NCI-H1105 treated with DMSO at 0.1 percent for 48 hours (cell line): ENCODE measurements around the gene MPP1.
"Not testable (repeated sequence)": the region's sequence is repeated elsewhere in the genome, so short reads cannot be mapped to it uniquely, and the experiment has no call there.

Experiments
- DNase-seq: peaks from one replicate; lab custom pipeline; 2025; lab: John Stamatoyannopoulos, UW

The MPP1 gene

DNA sequence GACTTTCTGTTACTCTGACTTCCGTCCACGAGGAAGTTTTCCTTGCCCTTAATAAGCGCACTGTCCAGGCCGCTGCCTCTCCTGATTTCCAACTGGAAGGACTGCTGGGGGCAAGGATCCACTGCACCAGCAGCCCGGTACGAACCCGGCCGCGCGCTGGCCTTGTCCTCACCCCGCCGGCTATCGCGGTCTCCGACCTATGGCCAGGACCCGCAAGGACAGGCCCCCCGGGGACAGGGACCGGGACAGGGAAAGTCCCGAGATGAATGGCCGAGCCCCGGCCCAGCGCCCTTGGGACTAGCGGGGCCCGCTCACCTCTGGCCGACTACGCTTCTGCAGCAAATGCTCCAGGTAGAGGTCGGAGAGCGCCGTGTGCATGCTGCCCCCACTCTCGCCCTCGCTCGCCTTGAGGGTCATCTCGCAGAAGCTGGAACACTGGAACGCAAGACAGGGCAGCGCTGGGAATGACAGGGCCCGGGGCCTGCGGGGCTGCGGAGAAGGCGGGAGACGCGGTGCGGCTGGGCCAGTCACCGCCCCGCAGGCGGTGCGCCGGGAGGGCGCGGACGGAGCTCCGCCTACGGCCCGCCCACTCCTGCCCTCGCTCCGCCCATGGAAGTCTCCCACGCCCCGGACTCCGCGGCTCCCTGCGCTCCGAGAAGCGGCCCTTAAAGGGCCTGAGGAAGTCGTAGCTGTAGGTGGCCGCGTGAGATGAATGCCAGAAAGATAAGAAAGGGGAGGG is at the start of gene MPP1:
TSS of gene MPP1 (minus strand) at position 529 of the 739 bp plus-strand sequence. CDS start at position 417, 112 bp downstream.
- DNase-seq, result peak; percentile 78

DNA sequence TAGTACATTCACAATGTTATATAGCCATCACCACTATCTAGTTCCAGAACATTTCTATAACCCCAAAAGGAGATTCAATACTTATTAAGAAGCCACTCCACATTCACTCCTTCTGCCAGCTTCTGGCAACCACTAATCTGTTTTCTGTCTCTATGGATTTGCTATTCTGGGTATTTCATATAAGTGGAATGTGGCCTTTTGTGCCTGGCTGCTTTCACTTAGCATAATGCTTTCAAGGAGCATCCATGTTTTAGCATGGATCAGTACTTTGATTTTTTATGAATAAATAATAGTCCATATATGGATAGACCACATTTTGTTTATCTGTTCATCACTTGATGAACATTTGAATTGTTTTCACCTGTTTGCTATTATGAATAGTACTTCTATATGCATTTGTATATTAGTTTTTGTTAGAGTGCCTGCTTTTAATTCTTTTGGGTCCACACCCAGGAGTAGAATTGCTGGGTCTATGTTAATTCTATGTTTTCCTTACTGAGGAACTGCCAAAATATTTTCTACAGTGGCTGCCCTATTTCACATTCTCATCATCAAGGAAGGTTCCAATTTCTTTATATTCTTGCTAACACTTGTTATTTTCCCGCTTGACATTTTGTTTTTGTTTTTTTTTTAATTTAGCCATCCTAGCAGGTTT is 45.8 kb upstream of the MPP1 start:
- DNase-seq, result no peak

DNA sequence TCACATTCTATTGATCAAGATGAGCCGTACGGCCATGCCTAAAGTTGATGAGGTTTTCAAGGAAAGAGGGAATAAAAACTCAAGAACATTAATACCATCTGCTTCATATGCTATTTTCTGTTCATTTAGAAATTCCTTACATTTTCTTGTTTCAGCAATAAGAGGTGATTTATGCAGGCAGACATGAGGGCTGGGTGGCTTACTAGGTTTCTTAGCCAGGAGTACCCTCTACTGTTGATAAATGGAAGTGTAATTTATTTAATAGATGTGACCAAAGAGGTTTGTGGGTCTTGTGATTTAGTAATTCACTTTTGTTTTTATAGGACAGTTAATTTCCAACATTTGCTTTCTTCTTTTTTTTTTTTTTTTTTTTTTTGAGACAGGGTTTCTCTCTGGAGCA is 35.6 kb upstream of the MPP1 start:
- peak; percentile 72 for DNase-seq

DNA sequence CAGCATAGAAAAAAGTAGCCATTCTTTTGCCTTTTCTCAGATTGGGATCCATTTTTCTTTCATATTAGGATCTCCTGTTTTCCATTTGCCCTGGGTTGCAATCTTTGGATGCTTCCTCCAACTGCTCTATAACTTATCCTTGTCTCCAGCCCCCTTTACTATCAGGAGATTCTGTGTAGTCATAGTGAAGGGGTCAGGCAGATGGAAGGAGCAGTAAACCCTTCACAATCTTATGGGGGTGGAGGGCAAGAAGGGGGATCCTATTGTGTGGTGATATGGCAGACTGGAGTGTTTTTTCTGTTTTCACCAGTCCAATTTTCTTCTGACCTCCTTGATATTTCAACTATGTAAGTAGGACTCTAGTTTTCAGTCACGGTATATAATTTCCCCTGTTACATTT is 30.9 kb upstream of the MPP1 start:
- no peak for DNase-seq

DNA sequence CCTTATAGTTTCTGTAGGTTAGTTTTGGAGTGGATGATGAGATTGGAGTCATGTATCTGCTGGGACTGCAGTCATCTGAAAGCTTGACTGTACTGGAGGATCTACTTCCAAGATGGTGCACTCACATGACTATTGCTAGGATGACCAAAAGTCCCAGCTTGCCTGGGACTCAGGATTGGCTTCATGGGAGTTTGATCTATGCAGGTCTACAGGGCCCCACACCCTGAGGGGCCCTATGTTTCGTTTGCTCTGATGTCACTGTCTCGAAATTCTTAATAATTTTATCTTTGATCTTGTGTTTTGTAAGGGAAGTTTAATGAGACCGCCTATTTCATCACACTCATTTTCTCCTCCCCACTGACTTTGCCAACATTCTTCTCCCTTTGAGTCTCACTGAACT is 29.3 kb upstream of the MPP1 start, which contains the start of gene SMIM9:
TSS of gene SMIM9 (minus strand) at position 101 of the 400 bp plus-strand sequence. CDS start 3,806 bp downstream, outside the sequence.
- no peak for DNase-seq

DNA sequence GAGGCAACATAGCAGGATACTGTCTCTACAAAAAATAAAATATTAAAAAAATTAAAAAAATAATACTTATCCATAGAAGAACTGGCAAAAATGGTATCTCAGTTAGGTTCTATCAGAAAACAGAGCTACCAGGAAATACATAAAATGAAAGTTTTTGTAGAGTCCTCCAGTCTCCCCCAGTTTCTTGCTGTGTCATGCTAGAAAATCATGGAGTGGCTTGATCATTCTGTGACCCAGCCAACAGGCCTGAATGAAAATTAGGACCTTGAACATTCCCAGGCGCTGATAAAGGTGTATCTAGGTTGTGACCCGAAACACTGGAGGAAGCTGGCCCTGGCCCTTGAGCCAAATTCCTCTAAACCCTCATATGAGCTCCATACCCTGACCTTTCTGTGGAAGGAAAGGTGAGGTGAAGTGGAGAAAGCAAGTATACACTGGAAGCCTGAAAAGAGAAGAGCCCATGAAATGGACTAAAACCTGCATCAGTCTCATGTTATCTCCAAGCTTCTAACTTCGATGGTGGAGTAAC is 28.5 kb upstream of the MPP1 start:
- no peak for DNase-seq

DNA sequence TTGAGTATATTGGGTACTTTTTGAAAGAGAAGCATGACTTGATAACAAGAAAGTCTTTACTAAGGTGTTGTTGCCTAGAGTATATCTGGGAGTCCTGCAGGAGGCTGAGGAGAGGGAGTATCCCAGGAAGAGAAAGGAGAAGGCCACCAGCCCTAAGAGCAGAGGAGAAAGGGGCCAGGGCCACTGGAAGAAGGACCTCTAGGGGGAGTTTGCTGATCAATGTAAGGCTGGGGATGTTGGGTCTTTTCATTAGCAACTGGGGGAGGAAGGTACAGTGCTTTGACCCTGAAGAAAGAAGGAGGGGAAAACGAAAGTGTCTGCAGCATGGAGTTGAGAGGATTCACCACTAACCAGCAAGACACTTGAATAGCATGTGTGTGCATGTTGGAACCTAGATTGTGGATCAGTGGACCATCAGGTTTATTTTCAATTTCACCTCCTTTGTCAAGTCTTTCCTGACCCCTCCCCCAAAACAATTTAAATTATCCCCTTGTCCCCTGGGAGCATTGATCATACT is 24.7 kb upstream of the MPP1 start:
- no peak for DNase-seq

DNA sequence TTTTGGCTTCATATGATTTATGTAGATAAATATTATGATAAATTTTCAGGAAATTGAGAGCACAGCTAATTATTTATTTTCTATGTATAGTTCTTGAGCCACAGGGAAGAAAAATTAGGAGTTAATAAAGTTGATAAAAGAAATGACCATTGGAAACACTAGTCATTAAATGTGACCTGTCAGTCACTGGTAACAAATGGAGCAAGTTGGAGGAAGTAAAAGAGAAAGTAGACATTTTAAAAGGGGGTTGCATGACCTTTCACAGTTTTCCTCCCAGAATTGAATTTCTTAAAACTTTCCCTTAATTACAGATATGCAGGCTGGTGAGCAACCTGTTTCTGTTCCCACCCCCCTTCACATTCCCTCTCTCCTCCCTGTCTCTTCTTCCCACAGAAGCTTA is 23.8 kb upstream of the MPP1 start:
- no peak for DNase-seq

DNA sequence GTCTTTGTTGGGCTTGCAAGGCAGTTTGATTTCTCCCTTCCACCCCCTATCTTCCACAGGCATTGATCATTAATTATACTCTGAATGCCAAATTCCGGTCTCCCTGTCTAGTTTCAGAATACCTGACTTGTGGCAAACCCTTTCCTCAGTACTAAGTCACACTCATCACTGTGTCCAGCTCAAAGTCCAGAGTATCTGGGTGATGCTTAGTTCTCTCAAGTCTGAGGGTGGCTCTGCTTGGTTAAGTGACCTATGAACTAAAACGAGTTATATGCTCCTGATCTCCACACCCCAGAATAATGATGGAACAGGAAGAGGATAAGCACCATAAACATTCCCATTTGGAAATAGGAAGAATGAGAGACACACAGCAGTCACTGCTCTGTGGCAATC is 22.7 kb upstream of the MPP1 start:
- DNase-seq, result no peak

DNA sequence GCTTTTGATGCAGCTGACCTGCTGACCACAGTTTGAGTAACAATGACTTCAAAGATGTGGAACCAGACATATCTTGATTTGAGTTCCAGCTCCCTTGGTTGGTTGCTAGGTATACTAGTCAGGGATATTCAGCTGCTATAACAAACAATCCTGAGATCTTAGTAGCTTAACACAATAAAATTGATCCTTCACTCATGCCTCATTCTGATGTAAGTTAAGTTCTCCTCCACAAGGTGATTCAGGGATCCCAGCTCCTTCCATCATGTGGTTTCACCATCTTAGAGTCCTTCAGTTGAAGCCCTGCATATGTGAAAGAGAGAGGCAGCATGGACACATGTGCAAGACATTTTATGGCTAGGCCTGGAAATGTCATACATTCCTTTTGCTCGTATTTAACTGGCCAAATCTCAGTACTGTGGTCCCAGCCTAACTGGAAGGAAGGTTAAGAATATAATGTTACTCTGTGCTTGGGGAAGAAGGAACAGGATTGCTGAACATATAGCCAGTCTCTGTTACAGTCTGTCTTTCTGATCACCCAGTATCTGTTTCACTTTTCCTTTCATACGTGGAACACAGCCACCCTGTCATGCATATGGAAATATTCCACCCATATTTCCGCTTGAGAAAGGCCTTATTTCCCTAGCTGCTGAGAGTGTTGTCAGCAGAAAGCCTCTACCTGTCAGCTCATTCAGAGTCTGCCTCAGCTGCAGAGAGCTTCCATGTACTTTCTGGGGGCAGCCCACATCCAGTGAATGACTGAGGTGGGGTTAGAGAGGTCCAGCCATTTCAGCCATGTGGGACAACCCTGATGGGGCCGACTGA is 22.1 kb upstream of the MPP1 start:
- no peak for DNase-seq

DNA sequence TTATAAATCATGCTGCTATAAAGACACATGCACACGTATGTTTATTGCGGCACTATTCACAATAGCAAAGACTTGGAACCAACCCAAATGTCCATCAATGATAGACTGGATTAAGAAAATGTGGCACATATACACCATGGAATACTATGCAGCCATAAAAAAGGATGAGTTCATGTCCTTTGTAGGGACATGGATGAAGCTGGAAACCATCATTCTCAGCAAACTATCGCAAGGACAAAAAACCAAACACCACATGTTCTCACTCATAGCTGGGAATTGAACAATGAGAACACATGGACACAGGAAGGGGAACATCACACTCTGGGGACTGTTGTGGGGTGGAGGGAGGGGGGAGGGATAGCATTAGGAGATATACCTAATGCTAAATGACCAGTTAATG is 20.3 kb upstream of the MPP1 start:
- not testable (repeated sequence) for DNase-seq

DNA sequence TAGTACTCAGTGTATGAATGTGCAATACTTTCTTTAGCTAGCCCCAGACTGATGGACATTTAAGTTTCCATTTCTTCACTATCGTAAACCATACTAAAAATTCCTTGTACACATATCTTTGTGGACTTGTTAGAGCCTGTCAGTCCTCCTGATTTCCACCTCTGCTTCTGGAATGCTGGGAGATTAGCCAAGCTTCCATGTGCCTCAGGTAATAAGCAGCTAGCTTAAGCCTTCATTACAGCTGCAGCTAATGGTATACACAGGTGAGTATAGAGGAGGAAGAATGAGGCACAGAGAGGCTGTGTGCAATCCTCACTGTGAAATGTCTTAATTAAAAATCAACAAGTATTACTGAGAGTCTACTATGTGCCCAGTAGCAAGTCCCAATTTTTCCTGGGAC is 19.4 kb upstream of the MPP1 start:
- no peak for DNase-seq

DNA sequence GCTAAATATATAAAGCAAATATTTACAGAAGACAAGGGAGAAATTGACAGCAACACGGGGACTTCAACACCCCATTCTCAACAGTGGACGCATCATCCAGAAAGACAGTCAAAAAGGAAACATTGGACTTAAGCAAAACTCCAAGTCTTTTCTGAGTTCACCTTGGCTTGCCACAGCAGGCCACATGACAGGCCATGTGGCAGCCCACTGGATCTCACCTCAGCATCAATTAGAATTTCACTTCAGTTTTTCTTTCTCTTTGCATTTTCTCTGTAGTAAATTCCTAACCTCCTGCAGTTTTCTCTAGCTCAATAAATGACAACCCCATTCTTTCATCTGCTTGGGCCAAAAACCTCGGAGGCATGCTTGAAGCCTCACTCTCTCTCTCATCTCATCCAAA is 16.7 kb upstream of the MPP1 start:
- no peak for DNase-seq

DNA sequence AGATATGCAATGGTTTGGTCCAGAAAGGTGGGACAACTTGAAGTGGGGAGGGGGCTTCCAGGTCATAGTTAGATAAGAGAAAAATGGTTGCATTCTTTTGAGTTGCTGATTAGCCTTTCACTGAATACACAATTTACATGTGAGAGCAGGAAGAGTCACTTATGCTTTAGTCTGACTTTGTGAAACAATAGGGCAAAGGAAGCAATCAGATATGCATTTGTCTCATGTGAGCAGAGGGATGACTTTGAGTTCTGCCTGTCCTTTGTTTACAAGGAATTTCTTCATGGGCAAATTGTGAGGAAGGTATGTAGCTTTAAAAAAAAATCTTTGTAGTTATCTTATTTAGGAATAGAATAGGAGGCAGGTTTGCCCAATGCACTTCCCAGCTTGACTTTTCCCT is 16.2 kb upstream of the MPP1 start:
- no peak for DNase-seq

DNA sequence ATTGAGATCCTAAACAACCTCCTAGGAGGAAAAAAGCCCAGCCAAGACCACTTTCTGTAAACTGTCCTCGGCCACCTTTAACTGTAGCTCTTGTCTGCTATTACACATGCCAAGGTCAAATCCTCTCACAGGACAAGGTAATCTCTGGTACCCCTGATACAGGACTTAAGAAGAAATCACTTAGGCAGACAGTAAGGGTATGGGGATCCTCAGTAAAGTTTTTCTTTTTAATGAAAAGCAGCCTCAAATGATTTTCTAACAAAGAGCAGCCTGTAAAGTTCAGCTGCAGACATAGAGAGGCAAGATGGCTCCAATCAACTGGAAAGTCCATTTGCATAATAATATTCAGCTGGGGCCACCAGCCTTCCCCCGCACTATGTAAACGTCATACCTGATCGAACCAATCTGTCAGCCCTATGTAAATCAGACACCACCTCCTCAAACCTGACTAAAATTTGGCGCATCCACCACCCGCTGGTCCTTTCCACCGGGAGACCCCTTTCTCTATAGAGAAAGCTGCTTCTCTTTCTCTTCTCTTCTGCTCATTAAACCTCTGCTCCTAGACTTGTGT is 14.6 kb upstream of the MPP1 start:
- no peak for DNase-seq

DNA sequence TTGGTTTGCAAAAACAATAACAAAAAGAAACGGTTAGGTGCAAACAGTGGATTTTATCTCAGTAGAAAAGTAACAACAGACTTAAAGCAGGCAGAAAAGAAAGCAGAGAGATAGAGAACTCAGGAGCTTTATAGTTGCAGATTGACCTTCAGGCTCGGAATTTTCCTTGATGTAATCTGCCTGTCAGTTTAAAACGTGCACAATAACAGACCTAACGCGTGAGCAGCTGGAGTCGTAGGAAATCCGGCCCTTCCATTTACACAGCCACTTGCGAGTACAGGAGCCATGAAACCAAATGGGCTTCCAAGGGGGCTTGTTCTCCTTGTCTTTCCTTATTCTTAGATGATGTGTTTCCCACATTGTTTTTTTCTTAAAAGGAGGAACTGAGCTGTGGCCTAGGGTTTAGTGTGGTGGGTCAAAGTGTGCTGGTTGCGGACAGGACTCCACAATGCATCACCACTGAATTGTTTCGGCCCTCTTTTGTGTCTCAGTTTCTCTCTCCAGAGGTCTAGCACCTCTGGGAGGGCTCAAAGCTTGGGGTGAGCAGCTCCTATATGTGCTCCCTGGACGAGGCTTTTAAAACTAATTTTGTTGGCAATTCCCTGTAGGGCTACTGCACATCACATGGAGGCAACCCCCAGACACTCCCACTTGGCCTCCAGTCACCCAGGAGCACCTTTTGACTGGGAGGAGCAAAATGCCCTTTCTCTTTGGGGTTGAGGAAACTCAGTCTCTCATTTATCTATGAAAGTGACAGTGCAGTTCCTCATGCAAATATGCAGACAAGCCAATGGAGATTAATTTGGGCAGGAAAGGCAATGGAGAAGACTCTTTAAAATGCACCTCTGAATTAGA is 13.9 kb upstream of the MPP1 start:
- DNase-seq, result no peak

DNA sequence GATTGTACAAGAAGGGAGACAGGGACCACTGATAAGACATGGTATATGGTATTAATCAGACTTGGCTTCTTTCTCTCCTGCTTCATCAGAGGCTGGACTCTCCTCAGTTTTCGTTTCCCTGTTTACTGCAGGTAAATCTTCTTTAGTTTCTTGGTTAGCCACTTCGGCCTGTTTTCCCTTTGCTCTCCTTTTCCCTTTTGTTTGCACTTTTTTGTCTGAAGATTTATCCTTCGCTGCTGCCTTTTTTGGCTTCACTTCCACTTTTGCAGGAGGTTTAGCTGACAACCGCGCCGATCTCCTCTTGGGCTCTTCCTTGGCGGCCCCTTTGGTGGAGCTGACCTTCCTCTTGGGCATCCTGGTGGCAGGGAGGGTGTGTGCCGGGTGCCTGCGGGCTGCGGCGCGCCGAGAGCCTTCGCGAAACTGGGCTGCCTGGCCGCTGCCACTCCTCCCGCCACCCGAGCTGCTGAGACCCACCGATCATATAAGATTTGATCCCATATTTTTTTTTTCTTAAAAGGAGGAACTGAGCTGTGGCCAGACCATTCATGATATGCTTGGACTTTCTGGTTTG is 11.8 kb upstream of the MPP1 start:
- DNase-seq, result not testable (repeated sequence)

DNA sequence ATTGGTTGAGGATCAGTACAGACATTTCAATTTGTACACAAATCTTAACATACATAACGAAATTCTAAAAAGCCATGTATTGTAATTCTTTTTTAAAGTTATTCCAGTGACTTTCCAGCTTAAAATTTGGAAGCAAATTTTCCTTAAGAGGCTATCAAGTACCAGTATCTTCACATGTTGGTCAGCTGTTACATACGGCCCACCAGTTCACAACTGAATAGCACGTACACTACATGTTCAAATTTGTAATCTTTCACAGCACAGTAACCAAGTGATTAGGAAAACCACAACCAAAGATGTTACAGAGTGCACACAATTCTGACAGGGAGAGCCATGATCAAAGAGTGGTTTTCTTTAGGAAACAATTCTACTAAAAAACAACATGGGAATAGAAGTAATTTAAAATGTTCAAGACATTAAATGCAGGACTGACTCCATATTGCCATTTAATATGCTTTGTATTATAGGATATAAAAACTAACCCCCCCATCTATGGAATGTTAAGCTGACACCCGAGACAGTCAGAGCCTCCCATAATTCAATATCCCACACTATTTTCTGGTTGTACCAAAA is 11.1 kb upstream of the MPP1 start:
- not testable (repeated sequence) for DNase-seq

DNA sequence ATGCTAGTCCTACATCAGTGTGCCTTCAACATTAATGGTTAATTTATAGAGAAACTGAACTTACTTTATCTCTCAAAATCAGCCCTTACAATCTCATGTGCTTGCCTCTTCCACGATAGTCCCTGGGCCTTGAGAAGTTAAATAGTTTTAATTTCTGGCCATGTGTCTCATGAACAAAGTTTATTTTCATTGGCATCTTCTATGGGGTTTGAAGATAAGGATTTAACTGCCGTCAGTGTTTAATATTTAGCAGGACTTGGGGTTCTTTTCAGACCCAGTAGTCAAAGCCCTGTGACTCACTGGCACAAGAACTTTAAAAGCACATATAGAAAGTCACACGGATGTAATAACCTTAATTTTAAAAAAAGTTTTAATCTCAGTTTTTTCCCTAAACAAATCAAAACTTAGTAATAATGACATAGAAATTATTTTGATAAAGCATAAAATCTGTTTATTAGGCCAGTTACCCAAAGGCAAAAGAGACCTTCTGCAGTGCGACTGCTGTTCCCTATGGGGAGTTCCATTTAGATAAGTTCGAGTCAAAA is 10.1 kb upstream of the MPP1 start:
- DNase-seq, result no peak

DNA sequence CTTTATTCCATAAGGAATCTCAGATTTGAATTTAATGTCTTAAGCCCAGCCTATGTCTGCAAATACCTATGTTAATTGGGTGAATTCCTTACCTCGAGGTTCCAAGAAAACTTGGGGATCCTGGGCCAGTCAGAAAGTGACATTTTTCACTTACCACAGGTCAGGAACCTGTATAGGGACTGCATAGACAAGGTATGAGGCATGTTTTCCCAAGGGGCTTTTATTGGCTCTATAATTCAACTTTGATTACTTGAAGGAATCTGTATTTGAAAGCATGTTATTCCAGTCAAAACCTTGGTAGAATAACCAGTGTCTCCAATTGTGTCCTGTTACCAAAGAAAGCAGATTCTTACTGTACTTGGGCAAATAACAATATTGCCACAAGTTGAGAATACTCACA is 8.5 kb upstream of the MPP1 start:
- DNase-seq, result no peak
